Neural progenitor cell (in vitro differentiated cells): ENCODE results near the gene DIS3L2.

ENCODE experiments used
- EZH2 ChIP-seq: fragments of 200-600 bp; sonication (generic); IDR thresholded peaks from 2 replicates; pipeline ENCODE4 v1.6.1; 2017; ENCODE audit warnings: antibody characterized with exemption, mild to moderate bottlenecking, moderate library complexity
- EZH2phosphoT487 ChIP-seq: fragments of 200-600 bp; sonication (generic); IDR thresholded peaks from 2 replicates; pipeline ENCODE4 v1.6.1; 2017; ENCODE audit warnings: antibody characterized with exemption
- TF ChIP-seq, protein P1 (sequence below): fragments of 200-600 bp; sonication (generic); IDR thresholded peaks from 2 replicates; pipeline ENCODE4 v1.5.1; 2017; ENCODE audit warnings: antibody characterized with exemption, mild to moderate bottlenecking

- TF ChIP-seq, protein P1, sequence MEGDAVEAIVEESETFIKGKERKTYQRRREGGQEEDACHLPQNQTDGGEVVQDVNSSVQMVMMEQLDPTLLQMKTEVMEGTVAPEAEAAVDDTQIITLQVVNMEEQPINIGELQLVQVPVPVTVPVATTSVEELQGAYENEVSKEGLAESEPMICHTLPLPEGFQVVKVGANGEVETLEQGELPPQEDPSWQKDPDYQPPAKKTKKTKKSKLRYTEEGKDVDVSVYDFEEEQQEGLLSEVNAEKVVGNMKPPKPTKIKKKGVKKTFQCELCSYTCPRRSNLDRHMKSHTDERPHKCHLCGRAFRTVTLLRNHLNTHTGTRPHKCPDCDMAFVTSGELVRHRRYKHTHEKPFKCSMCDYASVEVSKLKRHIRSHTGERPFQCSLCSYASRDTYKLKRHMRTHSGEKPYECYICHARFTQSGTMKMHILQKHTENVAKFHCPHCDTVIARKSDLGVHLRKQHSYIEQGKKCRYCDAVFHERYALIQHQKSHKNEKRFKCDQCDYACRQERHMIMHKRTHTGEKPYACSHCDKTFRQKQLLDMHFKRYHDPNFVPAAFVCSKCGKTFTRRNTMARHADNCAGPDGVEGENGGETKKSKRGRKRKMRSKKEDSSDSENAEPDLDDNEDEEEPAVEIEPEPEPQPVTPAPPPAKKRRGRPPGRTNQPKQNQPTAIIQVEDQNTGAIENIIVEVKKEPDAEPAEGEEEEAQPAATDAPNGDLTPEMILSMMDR = no peak
- TF ChIP-seq EZH2 (no peak), EZH2phosphoT487 (no peak)
These were observed 287.6 kb downstream of the DIS3L2 start for GRCh38 chr2:232249096-232249495.
